DMS114 treated with DMSO at 0.1 percent for 48 hours (cell line): ENCODE measurements around the gene FNDC11.
A peak's percentile ranks its signal among the peaks of the same experiment; 100 is the strongest.
"Not testable (repeated sequence)": the region's sequence is repeated elsewhere in the genome, so short reads cannot be mapped to it uniquely, and the experiment has no call there.

Experiments used
- DNase-seq: peaks from one replicate; lab custom pipeline; 2025; ENCODE audit not compliant: unreplicated experiment; lab: John Stamatoyannopoulos, UW

FNDC11 gene

GRCh38 chr20:63553933-63554290 is at the start of gene FNDC11:
Gene FNDC11 (plus strand): TSS chr20:63554159. CDS start chr20:63555664, 1,505 bp downstream.
- no peak for DNase-seq

GRCh38 chr20:63504642-63505041 is 49.3 kb upstream of the FNDC11 start:
- DNase-seq, result no peak

- DNase-seq, result no peak
Measured at GRCh38 chr20:63505281-63505680, 48.7 kb upstream of the FNDC11 start.

- no peak for DNase-seq
Measured at GRCh38 chr20:63505723-63506122, 48.2 kb upstream of the FNDC11 start.

- no peak for DNase-seq
Measured at GRCh38 chr20:63507083-63507743, 46.7 kb upstream of the FNDC11 start.

GRCh38 chr20:63508072-63508768 is 45.7 kb upstream of the FNDC11 start:
- no peak for DNase-seq

GRCh38 chr20:63509088-63509564 is 44.8 kb upstream of the FNDC11 start:
- DNase-seq, result no peak

GRCh38 chr20:63513207-63513606 is 40.8 kb upstream of the FNDC11 start:
- DNase-seq, result no peak

GRCh38 chr20:63514520-63514919 is 39.4 kb upstream of the FNDC11 start:
- DNase-seq, result not testable (repeated sequence)

- DNase-seq, result no peak
Measured at GRCh38 chr20:63517376-63518309, 36.3 kb upstream of the FNDC11 start.

- no peak for DNase-seq
Measured at GRCh38 chr20:63518351-63518861, 35.6 kb upstream of the FNDC11 start.

- DNase-seq, result no peak
Measured at GRCh38 chr20:63518946-63519667, 34.9 kb upstream of the FNDC11 start.

- DNase-seq, result peak; percentile 48
Measured at GRCh38 chr20:63519668-63520503, 34.1 kb upstream of the FNDC11 start.

- DNase-seq, result no peak
Measured at GRCh38 chr20:63520504-63520933, 33.4 kb upstream of the FNDC11 start, which contains the start of gene PPDPF. Gene PPDPF (plus strand): TSS chr20:63520765. CDS start chr20:63521309, 544 bp downstream.

- DNase-seq, result no peak
Measured at GRCh38 chr20:63520934-63521601, 32.9 kb upstream of the FNDC11 start.

- no peak for DNase-seq
Measured at GRCh38 chr20:63521602-63522001, 32.4 kb upstream of the FNDC11 start.

- DNase-seq, result no peak
Measured at GRCh38 chr20:63522091-63522868, 31.7 kb upstream of the FNDC11 start.

- no peak for DNase-seq
Measured at GRCh38 chr20:63522981-63523611, 30.9 kb upstream of the FNDC11 start.
